HEK293 (cell line): ENCODE measurements around the gene FNDC5.

Source experiments
- CTCF ChIA-PET: fragments of 350-600 bp; formaldehyde crosslinking; extraction: SDS; loops from one replicate; lab custom pipeline; 2021; ENCODE audit warnings: antibody characterized with exemption; lab: Yijun Ruan, JAX
- POLR2A ChIA-PET: fragments of 300-600 bp; formaldehyde crosslinking; extraction: SDS; loops from one replicate; lab custom pipeline; 2020; ENCODE audit warnings: antibody characterized with exemption, inconsistent platforms; lab: Yijun Ruan, JAX
- H3K27ac ChIP-seq: fragments of 200-500 bp; sonication (Bioruptor generic); 2 replicates; pipeline ENCODE4 v1.5.1; 2014; ENCODE audit warnings: low read depth, low read length, control low read depth, inconsistent platforms; ENCODE audit errors: extremely low read depth
- H3K36me3 ChIP-seq, 2 experiments: fragments of 200-500 bp in 1 of 2; sonication (Bioruptor generic) in 1 of 2; 1 replicate in 1 of 2; 2 replicates in 1 of 2; pipeline ENCODE4 v1.5.1; 2014 to 2017; ENCODE audit warnings: inconsistent platforms in 2 of 2, low read length in 2 of 2; ENCODE audit not compliant: control insufficient read depth in 2 of 2, insufficient read depth in 1 of 2
- H3K4me1 ChIP-seq: fragments of 200-500 bp; sonication (Bioruptor generic); 2 replicates; pipeline ENCODE4 v1.5.1; 2014; ENCODE audit warnings: mild to moderate bottlenecking, low read length, inconsistent platforms; ENCODE audit not compliant: control insufficient read depth, insufficient read depth
- H3K4me3 ChIP-seq: 2 replicates; pipeline ENCODE4 v1.5.1; 2011; ENCODE audit warnings: low read depth, mild to moderate bottlenecking, control low read depth, low read length, moderate library complexity
- H3K9me3 ChIP-seq: fragments of 200-500 bp; sonication (Bioruptor generic); 2 replicates; pipeline ENCODE4 v1.5.1; 2014; ENCODE audit warnings: low read depth, low read length, inconsistent platforms; ENCODE audit not compliant: control insufficient read depth, insufficient read depth
- BCL11A ChIP-seq: fragments of 450-650 bp; formaldehyde crosslinking; IDR thresholded peaks from 2 replicates; pipeline ENCODE4 v1.5.1; 2016; ENCODE audit warnings: low read depth, missing biosample characterization, missing genetic modification characterization
- ELK4 ChIP-seq: IDR thresholded peaks from 2 replicates; pipeline ENCODE4 v1.6.1; 2011; ENCODE audit warnings: mild to moderate bottlenecking, low read depth, low read length, borderline replicate concordance
- HOXC10 ChIP-seq: sonication (generic); formaldehyde crosslinking; IDR thresholded peaks from 2 replicates; pipeline ENCODE4 v1.8.1; 2023; ENCODE audit warnings: mild to moderate bottlenecking, missing genetic modification reagents
- KLF1 ChIP-seq: fragments of 450-650 bp; formaldehyde crosslinking; IDR thresholded peaks from 2 replicates; pipeline ENCODE4 v1.5.1; 2016; ENCODE audit warnings: missing biosample characterization, missing genetic modification characterization
- MEIS1 ChIP-seq: sonication (generic); formaldehyde crosslinking; IDR thresholded peaks from 2 replicates; pipeline ENCODE4 v1.8.1; 2022; ENCODE audit warnings: missing genetic modification reagents, mild to moderate bottlenecking, borderline replicate concordance
- PRDM1 ChIP-seq: fragments of 450-650 bp; formaldehyde crosslinking; IDR thresholded peaks from 2 replicates; pipeline ENCODE4; 2016; ENCODE audit warnings: missing biosample characterization, missing genetic modification characterization
- PRDM4 ChIP-seq: fragments of 450-650 bp; formaldehyde crosslinking; IDR thresholded peaks from 2 replicates; pipeline ENCODE4 v1.5.1; 2017; ENCODE audit warnings: missing biosample characterization, missing genetic modification characterization
- YY2 ChIP-seq: fragments of 450-650 bp; formaldehyde crosslinking; IDR thresholded peaks from 2 replicates; pipeline ENCODE4 v1.5.1; 2016; ENCODE audit warnings: missing biosample characterization, missing genetic modification characterization
- ZBTB20 ChIP-seq: fragments of 450-650 bp; formaldehyde crosslinking; IDR thresholded peaks from 2 replicates; pipeline ENCODE4 v1.5.1; 2016; ENCODE audit warnings: missing biosample characterization, missing genetic modification characterization
- ZBTB6 ChIP-seq: fragments of 450-650 bp; formaldehyde crosslinking; IDR thresholded peaks from 2 replicates; pipeline ENCODE4 v1.5.1; 2017; ENCODE audit warnings: missing biosample characterization, missing genetic modification characterization
- ZNF10 ChIP-seq: fragments of 450-650 bp; formaldehyde crosslinking; IDR thresholded peaks from 2 replicates; pipeline ENCODE4 v1.5.1; 2017; ENCODE audit warnings: missing biosample characterization, missing genetic modification characterization
- ZNF214 ChIP-seq: fragments of 450-650 bp; formaldehyde crosslinking; IDR thresholded peaks from 2 replicates; pipeline ENCODE4 v1.5.1; 2017; ENCODE audit warnings: missing biosample characterization, mild to moderate bottlenecking, missing genetic modification characterization, borderline replicate concordance
- ZNF221 ChIP-seq: fragments of 450-650 bp; formaldehyde crosslinking; IDR thresholded peaks from 2 replicates; pipeline ENCODE4 v1.5.1; 2017; ENCODE audit warnings: missing biosample characterization, missing genetic modification characterization, borderline replicate concordance
- ZNF23 ChIP-seq: fragments of 450-650 bp; formaldehyde crosslinking; IDR thresholded peaks from 2 replicates; pipeline ENCODE4 v1.5.1; 2016; ENCODE audit warnings: missing biosample characterization, missing genetic modification characterization, borderline replicate concordance
- ZNF266 ChIP-seq: fragments of 450-650 bp; formaldehyde crosslinking; IDR thresholded peaks from 2 replicates; pipeline ENCODE4 v1.5.1; 2016; ENCODE audit warnings: missing biosample characterization, missing genetic modification characterization, low read depth
- ZNF335 ChIP-seq: fragments of 450-650 bp; formaldehyde crosslinking; conservative IDR thresholded peaks from 2 replicates; pipeline ENCODE4 v1.5.1; 2016; ENCODE audit warnings: missing biosample characterization, missing genetic modification characterization
- ZNF350 ChIP-seq: fragments of 450-650 bp; formaldehyde crosslinking; IDR thresholded peaks from 2 replicates; pipeline ENCODE4 v1.5.0; 2017; ENCODE audit warnings: missing biosample characterization, mild to moderate bottlenecking, missing genetic modification characterization
- ZNF366 ChIP-seq: fragments of 450-650 bp; formaldehyde crosslinking; conservative IDR thresholded peaks from 2 replicates; pipeline ENCODE4 v1.5.1; 2016; ENCODE audit warnings: missing biosample characterization, missing genetic modification characterization
- ZNF521 ChIP-seq: fragments of 450-650 bp; formaldehyde crosslinking; IDR thresholded peaks from 2 replicates; pipeline ENCODE4 v1.5.1; 2017; ENCODE audit warnings: missing biosample characterization, mild to moderate bottlenecking, missing genetic modification characterization
- ZNF529 ChIP-seq: fragments of 450-650 bp; formaldehyde crosslinking; IDR thresholded peaks from 2 replicates; pipeline ENCODE4 v1.5.1; 2017; ENCODE audit warnings: missing genetic modification characterization, missing biosample characterization; ENCODE audit not compliant: insufficient replicate concordance
- ZNF555 ChIP-seq: fragments of 450-650 bp; formaldehyde crosslinking; conservative IDR thresholded peaks from 2 replicates; pipeline ENCODE4 v1.5.1; 2017; ENCODE audit warnings: missing biosample characterization, mild to moderate bottlenecking, missing genetic modification characterization, inconsistent platforms
- ZNF558 ChIP-seq: fragments of 450-650 bp; formaldehyde crosslinking; IDR thresholded peaks from 2 replicates; pipeline ENCODE4 v1.5.1; 2016; ENCODE audit warnings: missing biosample characterization, missing genetic modification characterization
- ZNF621 ChIP-seq: fragments of 450-650 bp; formaldehyde crosslinking; IDR thresholded peaks from 2 replicates; pipeline ENCODE4 v1.5.1; 2017; ENCODE audit warnings: missing biosample characterization, missing genetic modification characterization
- ZNF664 ChIP-seq: fragments of 450-650 bp; formaldehyde crosslinking; IDR thresholded peaks from 2 replicates; pipeline ENCODE4 v1.5.1; 2016; ENCODE audit warnings: missing biosample characterization, missing genetic modification characterization
- ZXDB ChIP-seq: fragments of 450-650 bp; formaldehyde crosslinking; IDR thresholded peaks from 2 replicates; pipeline ENCODE4 v1.5.1; 2016; ENCODE audit warnings: missing biosample characterization, missing genetic modification characterization
- TF ChIP-seq, protein P1 (sequence below): fragments of 450-650 bp; IDR thresholded peaks from 2 replicates; pipeline ENCODE4 v1.5.1; 2018; ENCODE audit warnings: missing biosample characterization, missing genetic modification characterization
- TF ChIP-seq, protein P2 (sequence below): fragments of 450-650 bp; formaldehyde crosslinking; IDR thresholded peaks from 2 replicates; pipeline ENCODE4 v1.5.1; 2016; ENCODE audit warnings: missing biosample characterization, missing genetic modification characterization
- TF ChIP-seq, protein P3 (sequence below): fragments of 450-650 bp; formaldehyde crosslinking; IDR thresholded peaks from 2 replicates; pipeline ENCODE4 v1.5.1; 2016; ENCODE audit warnings: missing biosample characterization, missing genetic modification characterization
- TF ChIP-seq, protein P4 (sequence below): fragments of 450-650 bp; formaldehyde crosslinking; IDR thresholded peaks from 2 replicates; pipeline ENCODE4 v1.5.1; 2016; ENCODE audit warnings: missing biosample characterization, missing genetic modification characterization

The FNDC5 gene

DNA sequence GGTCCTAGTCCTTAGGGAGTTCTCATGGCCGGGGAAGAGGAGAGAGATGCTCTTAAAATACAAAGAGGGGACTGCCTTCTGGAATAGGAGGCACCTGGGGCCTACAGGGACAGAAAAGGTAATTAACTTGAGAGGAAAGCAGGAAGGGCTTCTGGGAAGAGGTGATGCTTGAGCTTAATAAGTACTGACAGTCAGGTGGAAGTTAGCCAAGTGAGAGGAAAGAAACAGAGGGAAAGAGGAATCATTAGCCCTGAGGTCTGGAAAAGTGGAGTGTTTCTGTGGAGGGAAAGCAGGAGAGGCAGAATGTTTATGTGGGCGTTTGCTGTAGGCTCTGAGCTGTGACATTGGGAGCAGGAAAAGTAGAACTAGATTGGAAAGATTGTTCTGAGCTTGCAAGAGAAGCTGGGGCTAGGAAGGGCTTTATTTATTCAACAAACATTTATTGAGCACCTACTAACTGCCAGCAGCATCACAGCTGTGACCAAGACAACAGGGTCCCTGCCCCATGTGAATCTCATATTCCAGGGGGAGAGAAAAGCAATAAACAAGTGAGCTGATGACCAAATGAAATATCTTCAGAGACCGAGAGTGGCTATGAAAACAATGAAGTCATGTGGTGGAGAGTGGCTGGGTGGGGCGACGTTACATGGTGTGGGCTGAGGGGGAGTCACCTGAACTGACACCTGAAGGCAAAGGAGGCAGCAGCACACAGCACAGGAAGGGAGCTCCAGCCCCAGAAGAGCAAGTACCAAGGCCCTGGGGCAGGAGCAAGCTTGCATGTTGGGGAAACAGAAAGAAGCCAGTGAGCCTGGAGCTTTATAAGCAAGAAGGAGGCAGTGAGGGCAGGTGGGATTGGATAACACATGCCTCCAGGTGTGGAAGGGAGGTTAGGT lies 4.4 kb upstream of the FNDC5 start:
- ChIA-PET CTCF (interaction anchor here (0.6 to 5.1 kb wide), 27 partner anchors 8 to 596 kb away, joined by 3 to 50 read pairs (median 4); partner anchors contain the start of genes AZIN2 and HPCA), POLR2A (interaction anchor here (0.8 kb wide), 2 partner anchors 90 to 206 kb away, joined by 3 read pairs; partner anchors contain the start of gene AZIN2)
- Histone ChIP-seq H3K36me3 (no peaks in the 10 kb centered on the region), H3K27ac (no peak overlapping the region), H3K9me3 (no peaks in the 10 kb centered on the region), H3K4me1 (no peaks in the 10 kb centered on the region; the same call in 1 of the 2 replicates), H3K4me3 (no peak overlapping the region)
- TF ChIP-seq ZNF23 (tag by site-specific recombination) (no peak), ZNF10 (tag by site-specific recombination) (no peak), ZNF621 (tag by site-specific recombination) (no peak), ZNF521 (no peak), ZNF555 (no peak), ZNF529 (tag by site-specific recombination) (no peak), ZBTB20 (tag by site-specific recombination) (no peak), ZXDB (tag by site-specific recombination) (no peak), PRDM4 (tag by site-specific recombination) (no peak), ZNF366 (tag by site-specific recombination) (peak; percentile 41), ZNF350 (tag by site-specific recombination) (no peak), ZNF664 (tag by site-specific recombination) (peak; percentile 95), ZNF335 (tag by site-specific recombination) (no peak), KLF1 (tag by site-specific recombination) (peak; percentile 49), ZBTB6 (tag by site-specific recombination) (no peak), MEIS1 (CRISPR knock-in tag) (no peak), ZNF266 (tag by site-specific recombination) (no peak), ZNF214 (tag by site-specific recombination) (no peak), ZNF221 (tag by site-specific recombination) (no peak), ELK4 (no peak), ZNF558 (tag by site-specific recombination) (no peak), YY2 (no peak), HOXC10 (no peak), BCL11A (tag by site-specific recombination) (no peak), PRDM1 (tag by site-specific recombination) (peak; percentile 74)
- TF ChIP-seq, protein P1, sequence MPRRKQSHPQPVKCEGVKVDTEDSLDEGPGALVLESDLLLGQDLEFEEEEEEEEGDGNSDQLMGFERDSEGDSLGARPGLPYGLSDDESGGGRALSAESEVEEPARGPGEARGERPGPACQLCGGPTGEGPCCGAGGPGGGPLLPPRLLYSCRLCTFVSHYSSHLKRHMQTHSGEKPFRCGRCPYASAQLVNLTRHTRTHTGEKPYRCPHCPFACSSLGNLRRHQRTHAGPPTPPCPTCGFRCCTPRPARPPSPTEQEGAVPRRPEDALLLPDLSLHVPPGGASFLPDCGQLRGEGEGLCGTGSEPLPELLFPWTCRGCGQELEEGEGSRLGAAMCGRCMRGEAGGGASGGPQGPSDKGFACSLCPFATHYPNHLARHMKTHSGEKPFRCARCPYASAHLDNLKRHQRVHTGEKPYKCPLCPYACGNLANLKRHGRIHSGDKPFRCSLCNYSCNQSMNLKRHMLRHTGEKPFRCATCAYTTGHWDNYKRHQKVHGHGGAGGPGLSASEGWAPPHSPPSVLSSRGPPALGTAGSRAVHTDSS = no peak
- TF ChIP-seq, protein P2, sequence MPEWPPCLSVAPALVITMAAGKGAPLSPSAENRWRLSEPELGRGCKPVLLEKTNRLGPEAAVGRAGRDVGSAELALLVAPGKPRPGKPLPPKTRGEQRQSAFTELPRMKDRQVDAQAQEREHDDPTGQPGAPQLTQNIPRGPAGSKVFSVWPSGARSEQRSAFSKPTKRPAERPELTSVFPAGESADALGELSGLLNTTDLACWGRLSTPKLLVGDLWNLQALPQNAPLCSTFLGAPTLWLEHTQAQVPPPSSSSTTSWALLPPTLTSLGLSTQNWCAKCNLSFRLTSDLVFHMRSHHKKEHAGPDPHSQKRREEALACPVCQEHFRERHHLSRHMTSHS (tag by site-specific recombination) = no peak
- TF ChIP-seq, protein P3, sequence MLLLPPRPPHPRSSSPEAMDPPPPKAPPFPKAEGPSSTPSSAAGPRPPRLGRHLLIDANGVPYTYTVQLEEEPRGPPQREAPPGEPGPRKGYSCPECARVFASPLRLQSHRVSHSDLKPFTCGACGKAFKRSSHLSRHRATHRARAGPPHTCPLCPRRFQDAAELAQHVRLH (tag by site-specific recombination) = no peak
- TF ChIP-seq, protein P4, sequence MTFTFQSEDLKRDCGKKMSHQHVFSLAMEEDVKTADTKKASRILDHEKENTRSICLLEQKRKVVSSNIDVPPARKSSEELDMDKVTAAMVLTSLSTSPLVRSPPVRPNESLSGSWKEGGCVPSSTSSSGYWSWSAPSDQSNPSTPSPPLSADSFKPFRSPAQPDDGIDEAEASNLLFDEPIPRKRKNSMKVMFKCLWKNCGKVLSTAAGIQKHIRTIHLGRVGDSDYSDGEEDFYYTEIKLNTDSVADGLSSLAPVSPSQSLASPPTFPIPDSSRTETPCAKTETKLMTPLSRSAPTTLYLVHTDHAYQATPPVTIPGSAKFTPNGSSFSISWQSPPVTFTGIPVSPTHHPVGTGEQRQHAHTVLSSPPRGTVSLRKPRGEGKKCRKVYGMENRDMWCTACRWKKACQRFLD (tag by site-specific recombination) = no peak
